ENCODE results near the gene KHK.

- TF ChIP-seq POLR2A (IDR thresholded peaks at IDR 0.05; ENCODE audit: low read length) (no peak), GATA1 (IDR thresholded peaks at IDR 0.05; ENCODE audit: low read depth, low read length) (no peak)
These were observed 56.7 kb downstream of the KHK start for GRCh38 chr2:27143285-27143684.

All from erythroblast (primary cell).